Measurements from ENCODE around the gene PDZD2.
A peak's percentile ranks its signal among the peaks of the same experiment; 100 is the strongest.

PDZD2 gene

GRCh38 chr5:31901807-31902530 lies 263.0 kb downstream of the PDZD2 start:
- TF ChIP-seq, protein P1, sequence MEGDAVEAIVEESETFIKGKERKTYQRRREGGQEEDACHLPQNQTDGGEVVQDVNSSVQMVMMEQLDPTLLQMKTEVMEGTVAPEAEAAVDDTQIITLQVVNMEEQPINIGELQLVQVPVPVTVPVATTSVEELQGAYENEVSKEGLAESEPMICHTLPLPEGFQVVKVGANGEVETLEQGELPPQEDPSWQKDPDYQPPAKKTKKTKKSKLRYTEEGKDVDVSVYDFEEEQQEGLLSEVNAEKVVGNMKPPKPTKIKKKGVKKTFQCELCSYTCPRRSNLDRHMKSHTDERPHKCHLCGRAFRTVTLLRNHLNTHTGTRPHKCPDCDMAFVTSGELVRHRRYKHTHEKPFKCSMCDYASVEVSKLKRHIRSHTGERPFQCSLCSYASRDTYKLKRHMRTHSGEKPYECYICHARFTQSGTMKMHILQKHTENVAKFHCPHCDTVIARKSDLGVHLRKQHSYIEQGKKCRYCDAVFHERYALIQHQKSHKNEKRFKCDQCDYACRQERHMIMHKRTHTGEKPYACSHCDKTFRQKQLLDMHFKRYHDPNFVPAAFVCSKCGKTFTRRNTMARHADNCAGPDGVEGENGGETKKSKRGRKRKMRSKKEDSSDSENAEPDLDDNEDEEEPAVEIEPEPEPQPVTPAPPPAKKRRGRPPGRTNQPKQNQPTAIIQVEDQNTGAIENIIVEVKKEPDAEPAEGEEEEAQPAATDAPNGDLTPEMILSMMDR (IDR thresholded peaks at IDR 0.05; ENCODE audit: insufficient read depth, low read depth, low read length, missing control alignments): no peak
- no peak overlapping the region for H3K4me3 ChIP-seq (ENCODE audit: low read length)
- DNase-seq (ENCODE audit: low read depth): peak; percentile 24

DNA sequence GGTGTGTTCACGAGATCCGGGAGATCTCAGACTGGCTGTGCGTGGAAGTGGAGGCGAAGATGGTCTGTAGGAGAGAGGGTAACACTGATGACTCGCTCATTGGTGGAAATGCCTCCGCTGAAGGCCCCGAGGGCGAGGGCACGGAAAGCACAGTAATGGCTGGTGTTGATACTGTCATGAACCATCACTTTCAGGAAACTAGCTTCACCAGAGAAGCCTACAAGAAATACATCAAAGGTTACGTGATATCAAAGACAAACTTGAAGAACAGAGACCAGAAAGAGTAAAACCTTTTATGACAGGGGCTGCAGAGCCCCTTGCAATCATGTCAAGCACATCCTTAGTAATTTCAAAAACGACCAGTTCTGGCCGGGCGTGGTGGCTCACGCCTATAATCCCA lies 269.5 kb downstream of the PDZD2 start:
- H3K4me3 ChIP-seq (ENCODE audit: low read length): no peak overlapping the region
- no peak for DNase-seq (ENCODE audit: low read depth)
- TF ChIP-seq, protein P1 (IDR thresholded peaks at IDR 0.05; ENCODE audit: insufficient read depth, low read depth, low read length, missing control alignments): no peak

DNA sequence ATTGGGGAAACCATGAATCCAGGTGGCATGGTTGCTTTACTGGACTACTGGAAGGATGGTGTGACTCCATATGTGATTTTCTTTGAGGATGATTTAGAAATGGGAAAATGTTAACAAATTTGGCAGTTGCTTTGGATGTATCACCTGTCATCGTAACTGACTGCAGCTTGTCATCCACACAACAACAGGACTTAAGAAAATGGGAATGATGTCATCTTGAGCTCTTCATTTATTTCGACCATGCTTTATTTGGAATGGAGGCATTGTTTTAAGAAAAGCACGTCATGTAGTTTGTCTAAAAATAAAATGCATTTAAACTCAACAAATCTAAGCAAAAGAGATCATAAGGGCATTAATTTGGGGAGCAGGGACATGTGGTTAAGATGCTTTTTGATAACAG lies 270.1 kb downstream of the PDZD2 start:
- DNase-seq (ENCODE audit: low read depth): no peak
- TF ChIP-seq, protein P1 (IDR thresholded peaks at IDR 0.05; ENCODE audit: insufficient read depth, low read depth, low read length, missing control alignments): no peak
- no peak overlapping the region for H3K4me3 ChIP-seq (ENCODE audit: low read length)

GRCh38 chr5:31911291-31912265 lies 272.6 kb downstream of the PDZD2 start:
- DNase-seq (ENCODE audit: low read depth): peak; percentile 65
- TF ChIP-seq, protein P1 (IDR thresholded peaks at IDR 0.05; ENCODE audit: insufficient read depth, low read depth, low read length, missing control alignments): no peak
- H3K4me3 ChIP-seq (ENCODE audit: low read length): no peak overlapping the region

GRCh38 chr5:31913808-31914207 lies 274.9 kb downstream of the PDZD2 start:
- DNase-seq (ENCODE audit: low read depth): no peak
- H3K4me3 ChIP-seq (ENCODE audit: low read length): no peak overlapping the region
- TF ChIP-seq, protein P1 (IDR thresholded peaks at IDR 0.05; ENCODE audit: insufficient read depth, low read depth, low read length, missing control alignments): no peak

DNA sequence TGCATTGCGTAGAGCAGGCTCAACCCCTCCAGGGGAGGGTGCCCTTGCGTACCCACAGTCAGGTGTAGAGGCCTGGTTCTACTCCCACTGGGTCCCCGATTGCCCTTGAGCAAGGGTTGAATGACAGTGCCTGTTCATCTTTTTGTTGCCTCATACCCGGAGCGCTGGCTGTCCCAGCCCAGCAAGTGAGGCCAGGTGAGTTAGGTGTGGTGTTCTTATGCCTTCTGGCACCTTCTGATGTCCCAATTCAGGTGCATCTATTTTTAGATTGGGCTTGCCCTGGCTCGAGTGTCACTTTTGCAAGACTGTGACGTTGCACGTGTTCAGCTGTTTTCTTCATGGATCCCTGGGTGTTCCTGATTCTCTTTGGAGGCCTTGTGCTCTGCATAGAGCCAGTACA lies 277.4 kb downstream of the PDZD2 start:
- TF ChIP-seq, protein P1 (IDR thresholded peaks at IDR 0.05; ENCODE audit: insufficient read depth, low read depth, low read length, missing control alignments): no peak
- DNase-seq (ENCODE audit: low read depth): peak; percentile 86
- no peak overlapping the region for H3K4me3 ChIP-seq (ENCODE audit: low read length)

Data from epithelial cell of esophagus (primary cell).